HEK293 (cell line): Measurements from ENCODE around the gene KDM4B.

ENCODE experiments used
- CTCF ChIA-PET: fragments of 350-600 bp; formaldehyde crosslinking; extraction: SDS; loops from one replicate; lab custom pipeline; 2021; ENCODE audit warnings: antibody characterized with exemption; lab: Yijun Ruan, JAX
- POLR2A ChIA-PET: fragments of 300-600 bp; formaldehyde crosslinking; extraction: SDS; loops from one replicate; lab custom pipeline; 2020; ENCODE audit warnings: antibody characterized with exemption, inconsistent platforms; lab: Yijun Ruan, JAX
- H3K27ac ChIP-seq: fragments of 200-500 bp; sonication (Bioruptor generic); 2 replicates; pipeline ENCODE4 v1.5.1; 2014; ENCODE audit warnings: low read depth, low read length, control low read depth, inconsistent platforms; ENCODE audit errors: extremely low read depth
- H3K36me3 ChIP-seq, 2 experiments: fragments of 200-500 bp in 1 of 2; sonication (Bioruptor generic) in 1 of 2; 1 replicate in 1 of 2; 2 replicates in 1 of 2; pipeline ENCODE4 v1.5.1; 2014 to 2017; ENCODE audit warnings: inconsistent platforms in 2 of 2, low read length in 2 of 2; ENCODE audit not compliant: control insufficient read depth in 2 of 2, insufficient read depth in 1 of 2
- H3K4me1 ChIP-seq: fragments of 200-500 bp; sonication (Bioruptor generic); 2 replicates; pipeline ENCODE4 v1.5.1; 2014; ENCODE audit warnings: mild to moderate bottlenecking, low read length, inconsistent platforms; ENCODE audit not compliant: control insufficient read depth, insufficient read depth
- H3K4me3 ChIP-seq: 2 replicates; pipeline ENCODE4 v1.5.1; 2011; ENCODE audit warnings: low read depth, mild to moderate bottlenecking, control low read depth, low read length, moderate library complexity
- H3K9me3 ChIP-seq: fragments of 200-500 bp; sonication (Bioruptor generic); 2 replicates; pipeline ENCODE4 v1.5.1; 2014; ENCODE audit warnings: low read depth, low read length, inconsistent platforms; ENCODE audit not compliant: control insufficient read depth, insufficient read depth
- BCL11B ChIP-seq: fragments of 450-650 bp; formaldehyde crosslinking; IDR thresholded peaks from 2 replicates; pipeline ENCODE4 v1.5.1; 2016; ENCODE audit warnings: low read depth, missing biosample characterization, missing genetic modification characterization
- BCL6B ChIP-seq: fragments of 450-650 bp; formaldehyde crosslinking; IDR thresholded peaks from 2 replicates; pipeline ENCODE4 v1.5.1; 2017; ENCODE audit warnings: missing biosample characterization, missing genetic modification characterization
- PRDM1 ChIP-seq: fragments of 450-650 bp; formaldehyde crosslinking; IDR thresholded peaks from 2 replicates; pipeline ENCODE4; 2016; ENCODE audit warnings: missing biosample characterization, missing genetic modification characterization
- REPIN1 ChIP-seq: fragments of 450-650 bp; formaldehyde crosslinking; IDR thresholded peaks from 2 replicates; pipeline ENCODE4 v1.5.1; 2017; ENCODE audit warnings: missing biosample characterization, missing genetic modification characterization, low read depth
- SCRT1 ChIP-seq: fragments of 450-650 bp; formaldehyde crosslinking; IDR thresholded peaks from 2 replicates; pipeline ENCODE4 v1.5.1; 2016; ENCODE audit warnings: missing biosample characterization, missing genetic modification characterization, borderline replicate concordance
- SP3 ChIP-seq: fragments of 450-650 bp; formaldehyde crosslinking; IDR thresholded peaks from 2 replicates; pipeline ENCODE4 v1.5.1; 2016; ENCODE audit warnings: missing biosample characterization, missing genetic modification characterization
- TCF7L2 ChIP-seq: IDR thresholded peaks from 2 replicates; pipeline ENCODE4 v1.6.1; 2011; ENCODE audit warnings: low read depth, mild to moderate bottlenecking, inconsistent platforms, low read length, moderate library complexity, borderline replicate concordance
- ZNF10 ChIP-seq: fragments of 450-650 bp; formaldehyde crosslinking; IDR thresholded peaks from 2 replicates; pipeline ENCODE4 v1.5.1; 2017; ENCODE audit warnings: missing biosample characterization, missing genetic modification characterization
- ZNF2 ChIP-seq: fragments of 450-650 bp; formaldehyde crosslinking; IDR thresholded peaks from 2 replicates; pipeline ENCODE4 v1.5.1; 2016; ENCODE audit warnings: missing biosample characterization, missing genetic modification characterization
- ZNF211 ChIP-seq: fragments of 450-650 bp; formaldehyde crosslinking; IDR thresholded peaks from 2 replicates; pipeline ENCODE4 v1.5.1; 2016; ENCODE audit warnings: low read depth, missing biosample characterization, missing genetic modification characterization
- ZNF24 ChIP-seq: fragments of 450-650 bp; formaldehyde crosslinking; IDR thresholded peaks from 2 replicates; pipeline ENCODE4 v1.5.1; 2016; ENCODE audit warnings: missing biosample characterization, missing genetic modification characterization
- ZNF433 ChIP-seq: fragments of 450-650 bp; formaldehyde crosslinking; IDR thresholded peaks from 2 replicates; pipeline ENCODE4 v1.5.1; 2016; ENCODE audit warnings: missing biosample characterization, missing genetic modification characterization, low read depth
- ZNF544 ChIP-seq: fragments of 450-650 bp; formaldehyde crosslinking; IDR thresholded peaks from 2 replicates; pipeline ENCODE4 v1.5.0; 2017; ENCODE audit warnings: missing biosample characterization, missing genetic modification characterization
- ZNF623 ChIP-seq: fragments of 450-650 bp; formaldehyde crosslinking; IDR thresholded peaks from 2 replicates; pipeline ENCODE4 v1.5.1; 2016; ENCODE audit warnings: missing biosample characterization, missing genetic modification characterization
- ZNF624 ChIP-seq: fragments of 450-650 bp; formaldehyde crosslinking; IDR thresholded peaks from 2 replicates; pipeline ENCODE4 v1.5.1; 2017; ENCODE audit warnings: missing biosample characterization, missing genetic modification characterization
- ZNF843 ChIP-seq: fragments of 450-650 bp; formaldehyde crosslinking; IDR thresholded peaks from 2 replicates; pipeline ENCODE4 v1.5.1; 2016; ENCODE audit warnings: missing biosample characterization, missing genetic modification characterization
- TF ChIP-seq, protein P1 (sequence below): fragments of 450-650 bp; IDR thresholded peaks from 2 replicates; pipeline ENCODE4 v1.5.1; 2018; ENCODE audit warnings: missing biosample characterization, mild to moderate bottlenecking, missing genetic modification characterization
- TF ChIP-seq, protein P2 (sequence below): fragments of 450-650 bp; formaldehyde crosslinking; IDR thresholded peaks from 2 replicates; pipeline ENCODE4 v1.5.1; 2016; ENCODE audit warnings: missing biosample characterization, missing genetic modification characterization
- TF ChIP-seq, protein P3 (sequence below): fragments of 450-650 bp; formaldehyde crosslinking; optimal IDR thresholded peaks from 2 replicates; pipeline ENCODE3; 2016; ENCODE audit warnings: missing biosample characterization, mild to moderate bottlenecking, missing genetic modification characterization
- TF ChIP-seq, protein P4 (sequence below): fragments of 450-650 bp; IDR thresholded peaks from 2 replicates; pipeline ENCODE4 v1.5.1; 2018; ENCODE audit warnings: missing biosample characterization, missing genetic modification characterization

KDM4B gene

GRCh38 chr19:5025027-5025426 lies 56.1 kb downstream of the KDM4B start:
- H3K4me1 ChIP-seq = no peaks in the 10 kb centered on the region; the same call in 1 of the 2 replicates
- no peaks in the 10 kb centered on the region for H3K9me3 ChIP-seq
- no peak overlapping the region for H3K4me3 ChIP-seq
- peaks cover 0 to 4% of the 10 kb centered on the region in 2 experiments; a peak in 2 of 3 replicates for H3K36me3 ChIP-seq
- POLR2A ChIA-PET = interaction anchor here (0.6 kb wide), 2 partner anchors 20 to 204 kb away, joined by 3 to 5 read pairs; no protein-coding TSS in a partner anchor
- CTCF ChIA-PET = interaction anchor here (0.6 to 3.8 kb wide), 6 partner anchors 11 to 215 kb away, joined by 3 to 21 read pairs (median 5); no protein-coding TSS in a partner anchor
- no peak overlapping the region for H3K27ac ChIP-seq
- no peak for TF ChIP-seq ZNF544
- no peak for TF ChIP-seq ZNF433 (tag by site-specific recombination)
- TF ChIP-seq ZNF10 (tag by site-specific recombination) = no peak
- TF ChIP-seq ZNF24 (tag by site-specific recombination) = no peak
- no peak for TF ChIP-seq ZNF623 (tag by site-specific recombination)
- TF ChIP-seq ZNF843 (tag by site-specific recombination) = no peak
- TF ChIP-seq ZNF624 = no peak
- no peak for TF ChIP-seq ZNF2 (tag by site-specific recombination)
- no peak for TF ChIP-seq SP3 (tag by site-specific recombination)
- no peak for TF ChIP-seq BCL11B (tag by site-specific recombination)
- TF ChIP-seq BCL6B (tag by site-specific recombination) = no peak
- no peak for TF ChIP-seq TCF7L2
- no peak for TF ChIP-seq PRDM1 (tag by site-specific recombination)
- TF ChIP-seq, protein P1, sequence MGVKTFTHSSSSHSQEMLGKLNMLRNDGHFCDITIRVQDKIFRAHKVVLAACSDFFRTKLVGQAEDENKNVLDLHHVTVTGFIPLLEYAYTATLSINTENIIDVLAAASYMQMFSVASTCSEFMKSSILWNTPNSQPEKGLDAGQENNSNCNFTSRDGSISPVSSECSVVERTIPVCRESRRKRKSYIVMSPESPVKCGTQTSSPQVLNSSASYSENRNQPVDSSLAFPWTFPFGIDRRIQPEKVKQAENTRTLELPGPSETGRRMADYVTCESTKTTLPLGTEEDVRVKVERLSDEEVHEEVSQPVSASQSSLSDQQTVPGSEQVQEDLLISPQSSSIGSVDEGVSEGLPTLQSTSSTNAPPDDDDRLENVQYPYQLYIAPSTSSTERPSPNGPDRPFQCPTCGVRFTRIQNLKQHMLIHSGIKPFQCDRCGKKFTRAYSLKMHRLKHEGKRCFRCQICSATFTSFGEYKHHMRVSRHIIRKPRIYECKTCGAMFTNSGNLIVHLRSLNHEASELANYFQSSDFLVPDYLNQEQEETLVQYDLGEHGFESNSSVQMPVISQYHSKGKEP (tag by site-specific recombination) = no peak
- TF ChIP-seq, protein P2, sequence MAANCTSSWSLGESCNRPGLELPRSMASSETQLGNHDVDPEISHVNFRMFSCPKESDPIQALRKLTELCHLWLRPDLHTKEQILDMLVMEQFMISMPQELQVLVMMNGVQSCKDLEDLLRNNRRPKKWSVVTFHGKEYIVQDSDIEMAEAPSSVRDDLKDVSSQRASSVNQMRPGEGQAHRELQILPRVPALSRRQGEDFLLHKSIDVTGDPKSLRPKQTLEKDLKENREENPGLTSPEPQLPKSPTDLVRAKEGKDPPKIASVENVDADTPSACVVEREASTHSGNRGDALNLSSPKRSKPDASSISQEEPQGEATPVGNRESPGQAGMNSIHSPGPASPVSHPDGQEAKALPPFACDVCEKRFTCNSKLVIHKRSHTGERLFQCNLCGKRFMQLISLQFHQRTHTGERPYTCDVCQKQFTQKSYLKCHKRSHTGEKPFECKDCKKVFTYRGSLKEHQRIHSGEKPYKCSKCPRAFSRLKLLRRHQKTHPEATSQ = no peak
- TF ChIP-seq SCRT1 = no peak
- no peak for TF ChIP-seq ZNF211 (tag by site-specific recombination)

DNA sequence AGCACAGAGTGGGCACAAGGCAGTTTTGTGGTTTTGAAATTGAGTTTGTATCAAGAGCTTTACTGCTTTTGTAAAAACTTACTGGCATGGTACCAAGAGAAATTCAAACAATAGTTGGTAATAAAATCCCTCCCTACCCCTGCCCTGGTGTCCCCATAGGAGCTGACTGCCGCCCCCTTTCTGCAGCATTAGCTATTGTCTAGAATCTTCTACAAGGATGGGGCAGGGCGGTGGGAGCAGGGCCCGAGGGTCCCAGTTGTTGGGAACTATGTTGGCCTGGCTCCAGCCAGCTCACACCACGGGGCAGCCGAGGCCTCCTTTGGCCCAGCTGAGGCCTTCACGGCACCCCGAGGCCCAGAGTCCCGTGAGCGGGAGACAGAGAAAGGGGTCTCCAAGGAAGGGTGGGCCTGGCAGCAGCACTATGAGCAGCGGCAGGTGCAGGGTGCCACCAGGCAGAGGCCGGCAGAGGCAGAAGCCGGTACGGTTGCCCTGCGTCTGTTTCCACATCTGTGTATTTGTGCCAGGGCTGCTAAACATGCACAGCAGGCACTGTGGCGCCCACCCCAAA lies 57.9 kb downstream of the KDM4B start:
- POLR2A ChIA-PET = interaction anchor here (2.0 kb wide), 1 partner anchor 58 kb away, joined by 5 read pairs; the partner anchor contains the start of gene KDM4B
- Histone ChIP-seq H3K4me3 (no peak overlapping the region), H3K4me1 (peaks cover 2% of the 10 kb centered on the region; the same call in 1 of the 2 replicates), H3K36me3 (no peaks in the 10 kb centered on the region; a peak in 1 of 3 replicates), H3K27ac (0 out of 2 replicates have a peak overlapping the region, but pooled peaks have one; percentile 39), H3K9me3 (no peaks in the 10 kb centered on the region)
- TF ChIP-seq, protein P3, sequence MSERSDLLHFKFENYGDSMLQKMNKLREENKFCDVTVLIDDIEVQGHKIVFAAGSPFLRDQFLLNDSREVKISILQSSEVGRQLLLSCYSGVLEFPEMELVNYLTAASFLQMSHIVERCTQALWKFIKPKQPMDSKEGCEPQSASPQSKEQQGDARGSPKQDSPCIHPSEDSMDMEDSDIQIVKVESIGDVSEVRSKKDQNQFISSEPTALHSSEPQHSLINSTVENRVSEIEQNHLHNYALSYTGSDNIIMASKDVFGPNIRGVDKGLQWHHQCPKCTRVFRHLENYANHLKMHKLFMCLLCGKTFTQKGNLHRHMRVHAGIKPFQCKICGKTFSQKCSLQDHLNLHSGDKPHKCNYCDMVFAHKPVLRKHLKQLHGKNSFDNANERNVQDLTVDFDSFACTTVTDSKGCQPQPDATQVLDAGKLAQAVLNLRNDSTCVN (tag by site-specific recombination) = no peak
- TF ChIP-seq, protein P4, sequence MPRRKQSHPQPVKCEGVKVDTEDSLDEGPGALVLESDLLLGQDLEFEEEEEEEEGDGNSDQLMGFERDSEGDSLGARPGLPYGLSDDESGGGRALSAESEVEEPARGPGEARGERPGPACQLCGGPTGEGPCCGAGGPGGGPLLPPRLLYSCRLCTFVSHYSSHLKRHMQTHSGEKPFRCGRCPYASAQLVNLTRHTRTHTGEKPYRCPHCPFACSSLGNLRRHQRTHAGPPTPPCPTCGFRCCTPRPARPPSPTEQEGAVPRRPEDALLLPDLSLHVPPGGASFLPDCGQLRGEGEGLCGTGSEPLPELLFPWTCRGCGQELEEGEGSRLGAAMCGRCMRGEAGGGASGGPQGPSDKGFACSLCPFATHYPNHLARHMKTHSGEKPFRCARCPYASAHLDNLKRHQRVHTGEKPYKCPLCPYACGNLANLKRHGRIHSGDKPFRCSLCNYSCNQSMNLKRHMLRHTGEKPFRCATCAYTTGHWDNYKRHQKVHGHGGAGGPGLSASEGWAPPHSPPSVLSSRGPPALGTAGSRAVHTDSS = no peak
- TF ChIP-seq REPIN1 (tag by site-specific recombination) = no peak
- CTCF ChIA-PET = interaction anchor here (0.6 to 8.2 kb wide), 9 partner anchors 9 to 219 kb away, joined by 3 to 139 read pairs (median 3); no protein-coding TSS in a partner anchor
